OCI-LY1 (cell line): ENCODE data around the gene IFT88.

Experiments used
- CTCF ChIP-seq: fragments of 200-600 bp; sonication (generic), shearing (Covaris generic); IDR thresholded peaks from 2 replicates; pipeline ENCODE4 v1.5.1; 2017; ENCODE audit warnings: mild to moderate bottlenecking, antibody characterized with exemption, low read length, moderate library complexity, mixed read lengths
- EZH2 ChIP-seq: fragments of 200-600 bp; sonication (generic), shearing (Covaris generic); IDR thresholded peaks from 2 replicates; pipeline ENCODE4 v1.8.0; 2017; ENCODE audit warnings: borderline replicate concordance, mixed run types, mild to moderate bottlenecking, antibody characterized with exemption, low read length, moderate library complexity, mixed read lengths

- TF ChIP-seq CTCF (no peak), EZH2 (no peak)
Measured at GRCh38 chr13:20671789-20672188, 104.8 kb downstream of the IFT88 start.
